NT2/D1 (cell line): ENCODE data around the gene TNFSF9.

ENCODE experiments used
- SUZ12 ChIP-seq: IDR thresholded peaks from 2 replicates; pipeline ENCODE4 v1.6.1; 2011; ENCODE audit not compliant: insufficient read length, insufficient read depth; ENCODE audit errors: extremely low read depth
- YY1 ChIP-seq: IDR thresholded peaks from 2 replicates; pipeline ENCODE4 v1.6.1; 2011; ENCODE audit not compliant: insufficient read length, insufficient read depth
- ZNF274 ChIP-seq: IDR thresholded peaks from 2 replicates; pipeline ENCODE4 v1.6.1; 2011; ENCODE audit warnings: mild to moderate bottlenecking, low read depth, low read length

DNA sequence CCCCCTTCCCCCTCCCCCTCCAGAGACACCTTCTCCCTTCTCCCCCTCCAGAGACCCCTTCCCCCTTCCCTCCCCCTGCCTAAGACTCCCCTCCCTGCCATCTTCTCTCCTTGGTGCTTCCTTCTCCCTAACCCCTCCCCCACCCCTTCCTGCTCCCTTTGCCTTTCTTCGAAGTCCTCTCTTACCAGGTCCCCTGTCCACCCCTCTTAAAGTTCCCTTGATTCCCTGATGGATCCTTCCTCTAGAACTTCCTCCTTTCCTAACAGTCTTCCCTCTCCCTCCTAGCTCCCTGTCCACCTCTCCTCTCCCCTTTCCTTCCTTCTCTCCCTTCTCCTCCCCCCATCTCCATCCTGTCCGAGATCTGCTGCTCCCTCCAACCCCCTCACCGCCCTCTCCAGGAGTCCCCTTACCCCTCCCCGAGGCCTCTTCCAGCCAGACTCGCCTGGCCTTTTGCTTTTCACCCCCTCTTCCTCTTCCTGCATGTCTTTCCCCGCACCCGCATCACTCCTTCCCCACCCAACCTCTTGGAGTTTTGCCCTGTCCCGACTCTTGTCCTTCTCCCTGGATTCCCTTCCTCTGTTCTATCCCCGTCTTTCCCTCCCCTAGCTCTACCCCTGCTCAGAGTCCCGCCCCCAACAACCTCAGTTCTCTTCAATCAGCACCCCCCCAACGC, 3.1 kb downstream of the TNFSF9 start:
- TF ChIP-seq YY1 (no peak), ZNF274 (no peak), SUZ12 (no peak)
